Stimulated activated CD8-positive, alpha-beta memory T cell treated with anti-CD3 and anti-CD28 coated beads, Interleukin-15, amount 100 ng/mL, for 24 hours (primary cell): ENCODE results near the gene CMC1.

Experiments
- DNase-seq: peaks from one replicate; pipeline ENCODE4 v3.0.0-alpha.2; 2020; ENCODE audit warnings: low read depth

CMC1 gene

DNA sequence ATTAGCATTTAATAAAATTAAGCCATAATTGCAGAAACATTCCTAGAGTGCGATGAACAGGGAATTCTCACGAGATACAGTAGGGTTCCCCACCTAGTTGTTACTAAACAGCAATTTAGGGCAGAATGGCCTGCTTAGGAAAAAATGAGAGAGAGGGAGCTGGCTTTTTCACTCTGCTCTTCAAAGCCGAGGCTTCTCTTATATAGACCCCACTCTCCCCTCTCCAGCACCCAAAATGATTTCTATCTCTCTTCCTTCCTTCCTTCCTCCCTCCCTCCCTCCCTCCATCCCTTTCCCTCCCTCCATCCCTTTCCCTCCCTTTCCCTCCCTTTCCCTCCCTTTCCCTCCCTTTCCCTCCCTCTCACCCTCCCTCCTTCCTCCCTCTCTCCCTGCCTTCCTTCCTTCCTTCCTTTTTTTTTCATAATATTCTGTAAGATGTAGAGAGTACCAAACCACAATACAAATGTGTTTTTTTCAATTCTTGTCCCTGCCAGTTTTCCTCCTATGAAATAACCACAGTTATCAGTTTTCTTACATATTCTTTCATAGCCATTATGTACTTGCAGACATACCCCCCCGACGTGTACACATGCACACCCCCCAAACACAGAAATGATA lies 59.0 kb downstream of the CMC1 start:
- DNase-seq = no peak

- DNase-seq = no peak
Observed at GRCh38 chr3:28301688-28302087, 60.3 kb downstream of the CMC1 start.

DNA sequence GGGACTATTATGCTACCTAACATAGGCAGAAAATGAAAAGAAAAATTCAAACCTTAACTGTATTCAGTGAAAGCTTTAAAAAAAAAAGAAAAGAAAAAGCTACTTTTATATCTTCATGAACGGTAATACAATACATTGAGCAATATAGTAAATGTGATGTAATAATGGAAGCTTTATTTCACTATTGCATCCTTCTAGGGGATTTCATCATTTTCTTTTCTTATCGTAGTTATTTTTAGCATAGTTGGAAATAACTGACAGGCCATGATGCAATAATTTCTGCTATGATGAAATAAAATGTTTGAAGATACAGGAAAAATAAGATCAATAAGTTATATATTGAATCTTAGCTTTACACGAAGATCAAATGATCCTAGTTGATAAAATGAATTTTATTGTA lies 66.8 kb downstream of the CMC1 start:
- no peak for DNase-seq

DNA sequence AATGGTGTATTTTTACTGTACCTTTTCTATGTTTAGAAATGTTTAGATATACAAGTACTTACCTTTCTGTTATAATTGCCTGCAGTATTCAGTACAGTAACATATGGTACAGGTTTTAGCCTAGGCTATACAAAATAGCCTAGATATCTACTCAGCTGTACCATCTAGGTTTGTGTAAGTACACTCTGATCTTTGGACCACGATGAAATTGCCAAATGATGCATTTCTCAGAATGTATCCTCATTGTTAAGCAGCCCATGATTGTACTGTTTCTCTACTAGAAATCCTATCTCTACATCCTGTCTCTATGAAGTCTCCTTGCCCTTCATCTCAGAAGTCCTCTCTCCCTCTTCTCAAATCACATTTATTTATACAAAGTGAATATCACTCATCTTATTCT lies 74.3 kb downstream of the CMC1 start:
- DNase-seq = no peak

GRCh38 chr3:28316226-28316625 lies 74.8 kb downstream of the CMC1 start:
- no peak for DNase-seq

GRCh38 chr3:28317438-28318022 lies 76.1 kb downstream of the CMC1 start:
- DNase-seq = no peak

- no peak for DNase-seq
Observed at GRCh38 chr3:28320981-28321380, 79.6 kb downstream of the CMC1 start.

DNA sequence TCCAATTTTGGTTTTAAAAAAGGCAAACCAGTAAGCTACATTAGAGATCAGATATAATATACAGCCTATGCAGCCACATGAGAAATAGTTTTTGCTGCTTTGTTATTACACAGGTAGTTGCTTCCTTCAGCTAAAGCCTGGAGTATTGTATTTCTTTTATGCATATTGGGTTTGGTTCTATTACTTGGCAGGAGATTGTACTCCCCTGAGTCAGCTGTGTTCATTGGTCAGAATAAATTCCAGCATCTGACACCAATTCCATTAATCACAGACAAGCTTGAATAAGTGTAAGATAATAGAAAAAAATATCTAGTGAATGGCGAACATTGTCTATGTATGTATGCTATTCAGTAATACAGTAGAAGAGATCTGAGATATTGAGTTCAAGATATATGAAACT lies 81.0 kb downstream of the CMC1 start:
- no peak for DNase-seq

DNA sequence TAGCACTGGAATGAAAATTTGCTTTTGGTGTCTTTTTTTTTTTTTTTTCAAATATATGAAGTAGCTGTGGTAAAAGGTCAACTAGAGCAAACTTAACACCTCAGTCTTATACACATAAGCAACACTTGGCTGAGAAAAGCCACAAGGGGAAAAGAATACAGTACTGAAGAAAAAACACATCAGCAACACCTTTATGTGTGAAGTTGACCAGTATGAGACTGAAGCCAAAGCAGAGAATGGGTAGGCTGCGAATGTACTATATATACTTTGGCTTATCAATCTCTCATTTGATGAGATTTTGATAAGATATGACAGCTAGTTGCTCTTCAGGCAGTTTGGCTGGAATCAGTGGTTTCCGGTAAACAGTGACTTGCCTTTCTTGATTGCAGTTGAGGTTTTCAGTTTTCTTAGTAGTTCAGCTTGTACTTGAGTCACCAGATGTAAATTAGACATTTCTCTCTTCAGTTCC lies 85.1 kb downstream of the CMC1 start:
- no peak for DNase-seq

DNA sequence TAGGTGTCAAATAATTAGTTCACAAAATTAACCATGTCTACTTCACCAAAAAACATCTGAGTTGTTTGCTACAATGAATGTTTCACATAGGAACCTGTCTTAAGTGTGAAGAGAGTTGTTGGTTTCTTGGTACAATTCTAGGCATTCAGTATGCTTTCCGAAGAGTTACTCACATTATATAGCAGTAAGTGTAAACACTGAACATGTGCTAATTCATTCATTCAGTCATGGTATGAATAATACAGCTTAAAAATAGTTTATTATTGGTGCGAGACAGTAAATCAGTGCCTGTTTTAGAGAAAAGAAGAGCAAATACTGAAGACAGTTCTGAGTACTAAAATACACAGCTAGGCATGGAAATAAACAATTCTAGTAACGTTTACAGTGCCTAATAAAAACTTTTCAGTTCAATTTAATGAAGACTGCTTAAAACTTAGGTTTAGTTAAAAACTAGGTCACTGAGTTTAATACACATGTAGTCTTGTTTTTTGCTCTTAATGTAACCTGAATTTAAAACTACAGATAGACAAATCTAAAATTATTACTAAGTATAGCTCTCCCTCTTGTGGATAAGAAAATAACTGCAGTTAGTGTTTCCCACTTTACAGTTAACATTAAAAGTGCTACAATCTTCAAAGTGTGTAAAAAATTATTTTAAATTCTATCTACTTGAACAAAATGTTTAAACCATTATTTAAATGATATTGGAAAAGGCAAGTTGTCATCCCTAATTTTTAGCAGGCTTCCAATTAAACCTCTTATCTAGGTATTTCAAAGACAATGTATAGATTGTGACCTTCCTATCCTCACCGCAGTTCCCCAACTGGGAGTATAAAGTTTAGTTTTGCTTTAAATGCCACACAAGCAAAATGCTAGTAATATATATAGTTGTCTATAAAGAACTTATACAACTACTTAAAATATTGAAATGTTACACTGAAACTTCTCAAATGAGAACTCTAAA lies 87.1 kb downstream of the CMC1 start:
- no peak for DNase-seq

DNA sequence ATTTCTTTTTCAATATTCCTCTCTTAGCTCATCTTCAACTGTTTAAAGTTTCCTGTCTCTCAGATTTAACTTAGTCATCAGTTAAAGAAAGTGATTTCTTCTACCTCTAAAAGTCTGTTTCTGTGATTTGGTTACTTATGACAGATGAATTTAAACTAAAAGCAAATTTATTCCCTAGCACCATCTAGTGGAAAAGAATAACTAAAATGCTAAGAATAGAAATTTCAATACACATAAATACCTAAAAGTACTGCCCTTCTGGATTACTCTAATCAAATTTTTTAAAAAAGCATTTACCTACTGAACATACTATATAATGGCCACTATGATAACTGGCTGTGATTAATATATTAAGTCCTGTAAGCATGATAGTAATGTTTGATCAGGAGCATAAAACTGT lies 93.1 kb downstream of the CMC1 start:
- no peak for DNase-seq

DNA sequence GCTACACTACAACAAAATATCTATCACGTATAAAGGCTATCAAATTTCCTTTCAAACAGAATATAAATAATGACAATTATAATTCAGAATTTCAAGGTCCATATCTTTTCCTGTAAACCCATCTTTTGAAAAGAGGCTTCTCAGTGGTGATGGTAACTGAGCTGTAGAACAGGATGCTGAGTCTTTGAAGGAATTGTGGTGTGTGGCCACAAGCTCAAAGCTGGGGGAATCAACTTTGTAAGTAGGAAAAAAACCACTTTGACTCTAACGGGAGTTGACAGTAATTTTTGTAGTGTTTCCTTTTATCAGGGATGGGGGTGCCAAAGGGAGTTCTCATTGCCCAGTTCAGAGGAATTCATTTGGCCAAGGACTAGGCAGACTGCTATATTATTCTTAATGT lies 93.8 kb downstream of the CMC1 start:
- DNase-seq = no peak

- DNase-seq = no peak
Observed at GRCh38 chr3:28337230-28337629, 95.8 kb downstream of the CMC1 start.

- no peak for DNase-seq
Observed at GRCh38 chr3:28343144-28343543, 101.7 kb downstream of the CMC1 start.

DNA sequence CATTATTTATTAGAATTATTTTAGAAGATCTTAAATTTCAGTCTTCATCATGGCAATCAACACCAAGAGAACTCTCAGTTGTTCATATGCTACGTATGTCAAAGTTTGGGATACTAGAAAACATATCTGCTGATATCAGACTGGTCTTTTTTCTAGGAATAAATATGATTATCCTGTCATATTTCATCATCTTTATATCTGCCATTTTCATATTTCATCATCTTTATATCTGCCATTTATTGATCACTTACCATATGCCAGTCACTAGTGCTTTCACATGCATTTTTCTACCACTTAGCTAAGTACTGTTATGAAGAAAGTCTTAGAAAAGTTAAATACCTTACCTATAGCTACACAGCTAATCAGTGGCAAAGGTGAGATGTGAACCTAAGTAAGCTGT lies 104.3 kb downstream of the CMC1 start:
- no peak for DNase-seq

DNA sequence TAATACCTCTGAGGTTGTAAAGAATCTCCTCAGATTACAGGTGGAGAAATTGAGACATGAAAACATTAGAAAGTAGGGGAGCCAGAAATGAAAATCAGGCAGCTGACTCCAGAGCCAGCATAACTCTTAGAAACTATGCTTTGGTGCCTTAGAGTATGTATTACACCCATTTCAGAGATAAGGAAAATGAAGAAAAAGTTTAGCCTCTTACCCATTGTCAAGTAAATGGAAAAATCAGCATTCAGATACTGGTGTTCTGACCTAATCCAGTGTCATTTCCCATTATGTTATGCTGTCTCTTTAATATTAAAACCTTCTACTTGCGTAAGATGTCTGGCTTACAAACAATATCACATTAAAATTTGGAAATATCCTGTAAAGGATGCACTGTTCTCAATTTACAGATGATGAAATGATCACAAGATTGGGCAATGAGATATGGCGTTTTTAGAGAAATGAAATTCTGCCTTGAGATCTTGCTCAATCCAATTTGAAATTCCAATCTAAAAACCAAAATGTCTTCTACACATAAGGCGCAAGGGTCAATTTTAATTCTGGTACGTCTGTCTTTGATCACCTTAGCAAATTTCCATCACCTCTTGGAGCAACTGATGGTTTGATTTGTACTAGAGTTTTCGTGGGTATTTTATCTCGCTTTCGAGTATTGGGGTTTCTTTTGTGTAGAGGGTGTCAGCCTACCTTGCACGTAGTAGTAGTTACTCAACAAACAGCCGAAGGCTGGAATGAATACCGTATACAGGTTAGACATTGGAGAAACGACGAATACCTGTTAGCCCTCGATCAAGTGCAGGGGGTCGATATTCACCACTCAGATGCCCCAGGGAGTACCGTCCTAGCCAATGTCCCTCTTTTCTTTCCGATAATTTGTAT lies 106.2 kb downstream of the CMC1 start:
- DNase-seq = no peak

GRCh38 chr3:28348265-28348628 lies 106.8 kb downstream of the CMC1 start:
- DNase-seq = no peak

GRCh38 chr3:28348629-28349468 lies 107.4 kb downstream of the CMC1 start, which contains the start of the genes AZI2 and ZCWPW2:
Gene AZI2 (minus strand): TSS chr3:28348824. CDS start chr3:28340617, 8,207 bp downstream.
Gene ZCWPW2 (plus strand): TSS chr3:28348721. CDS start chr3:28413069, 64,348 bp downstream.
- DNase-seq = peak; percentile 76

GRCh38 chr3:28349469-28350000 lies 108.1 kb downstream of the CMC1 start:
- DNase-seq = no peak
